ENCODE data around the gene DGKI.

DNA sequence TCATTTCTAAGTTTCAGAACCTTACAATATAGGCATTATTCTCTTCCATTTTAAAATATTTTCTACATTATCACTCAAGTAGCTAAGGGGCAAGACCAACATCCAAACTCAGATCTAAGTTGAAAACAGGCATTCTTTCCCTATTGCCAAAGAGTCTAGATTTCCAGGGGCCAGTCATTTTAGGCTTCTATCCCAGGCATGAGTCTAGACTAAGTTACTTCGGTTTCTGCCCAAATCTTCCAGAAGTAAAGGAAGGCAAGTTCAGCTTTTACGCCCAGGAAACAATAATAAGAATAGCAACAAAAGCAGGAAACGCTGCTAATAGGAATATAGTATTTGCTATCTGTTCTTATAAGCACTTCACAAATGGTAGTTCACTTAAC is 189.9 kb downstream of the DGKI start:
- TF ChIP-seq, protein P1, sequence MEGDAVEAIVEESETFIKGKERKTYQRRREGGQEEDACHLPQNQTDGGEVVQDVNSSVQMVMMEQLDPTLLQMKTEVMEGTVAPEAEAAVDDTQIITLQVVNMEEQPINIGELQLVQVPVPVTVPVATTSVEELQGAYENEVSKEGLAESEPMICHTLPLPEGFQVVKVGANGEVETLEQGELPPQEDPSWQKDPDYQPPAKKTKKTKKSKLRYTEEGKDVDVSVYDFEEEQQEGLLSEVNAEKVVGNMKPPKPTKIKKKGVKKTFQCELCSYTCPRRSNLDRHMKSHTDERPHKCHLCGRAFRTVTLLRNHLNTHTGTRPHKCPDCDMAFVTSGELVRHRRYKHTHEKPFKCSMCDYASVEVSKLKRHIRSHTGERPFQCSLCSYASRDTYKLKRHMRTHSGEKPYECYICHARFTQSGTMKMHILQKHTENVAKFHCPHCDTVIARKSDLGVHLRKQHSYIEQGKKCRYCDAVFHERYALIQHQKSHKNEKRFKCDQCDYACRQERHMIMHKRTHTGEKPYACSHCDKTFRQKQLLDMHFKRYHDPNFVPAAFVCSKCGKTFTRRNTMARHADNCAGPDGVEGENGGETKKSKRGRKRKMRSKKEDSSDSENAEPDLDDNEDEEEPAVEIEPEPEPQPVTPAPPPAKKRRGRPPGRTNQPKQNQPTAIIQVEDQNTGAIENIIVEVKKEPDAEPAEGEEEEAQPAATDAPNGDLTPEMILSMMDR (conservative IDR thresholded peaks at IDR 0.05), result no peak
- TF ChIP-seq EZH2 (IDR thresholded peaks at IDR 0.05; ENCODE audit: low read depth), result no peak
